ENCODE measurements around the gene PCDHB3.
"Not testable (repeated sequence)": the region's sequence is repeated elsewhere in the genome, so short reads cannot be mapped to it uniquely, and the experiment has no call there.

Gene PCDHB3

GRCh38 chr5:141137346-141137745 is 37.1 kb downstream of the PCDHB3 start:
- DNase-seq = not testable (repeated sequence)

GRCh38 chr5:141149812-141150211 is 49.5 kb downstream of the PCDHB3 start, which contains the start of gene PCDHB6:
Gene PCDHB6 (plus strand): TSS chr5:141150057. CDS start chr5:141150258, 201 bp downstream.
- DNase-seq = peak; percentile 46

GRCh38 chr5:141150224-141150992 is 50.1 kb downstream of the PCDHB3 start:
- peak; percentile 7 for DNase-seq

- DNase-seq = no peak
These were observed 50.7 kb downstream of the PCDHB3 start for GRCh38 chr5:141150993-141151325.

GRCh38 chr5:141151632-141152031 is 51.4 kb downstream of the PCDHB3 start:
- DNase-seq = not testable (repeated sequence)

- not testable (repeated sequence) for DNase-seq
These were observed 51.8 kb downstream of the PCDHB3 start for GRCh38 chr5:141152096-141152495.
